GM19328 (cell line): ENCODE measurements around the gene LRAT.

Experiments
- ATAC-seq: cut with Tn5 transposase; IDR thresholded peaks from one replicate; pipeline ENCODE4 v1.9.1; 2021; ENCODE audit warnings: mild to moderate bottlenecking, moderate library complexity; ENCODE audit not compliant: unreplicated experiment

LRAT gene

GRCh38 chr4:154760895-154761294, 17.1 kb downstream of the LRAT start:
- ATAC-seq: no peak

- no peak for ATAC-seq
Measured at GRCh38 chr4:154778264-154778663, 34.5 kb downstream of the LRAT start.

DNA sequence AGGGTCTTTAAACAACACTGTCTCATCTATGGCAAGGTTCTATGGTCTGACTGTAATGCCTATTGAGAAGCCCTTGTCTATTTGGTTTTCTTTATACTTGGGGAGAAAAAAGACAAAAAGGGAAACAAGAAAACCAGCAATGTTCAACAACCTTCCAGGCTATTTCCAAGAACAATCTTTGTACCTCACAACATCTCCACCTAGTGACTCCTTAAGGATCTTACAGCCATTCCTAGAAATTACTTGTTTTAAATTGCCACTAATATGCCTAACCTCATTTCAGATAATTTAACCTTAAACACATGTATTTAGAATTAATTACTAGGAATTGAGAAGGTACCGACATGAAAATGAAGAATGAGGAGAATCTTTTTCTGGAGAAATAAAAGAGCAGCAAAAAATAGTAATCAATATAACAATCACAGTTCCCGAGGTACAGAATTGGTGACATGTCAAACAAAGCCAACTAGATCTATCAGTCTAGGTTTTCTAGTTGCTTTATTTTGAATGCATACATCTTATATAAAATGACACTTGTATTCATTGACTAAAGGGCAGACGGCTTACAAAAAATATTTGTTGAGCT, 35.7 kb downstream of the LRAT start:
- ATAC-seq: no peak

- ATAC-seq: no peak
Measured at GRCh38 chr4:154781126-154781982, 37.6 kb downstream of the LRAT start, which contains the start of gene RBM46. Gene RBM46, plus strand, starts transcription at chr4:154781272. Its CDS starts 15,481 bp downstream, at chr4:154796753.

- no peak for ATAC-seq
Measured at GRCh38 chr4:154781983-154782293, 38.1 kb downstream of the LRAT start.
